ENCODE measurements around the gene CAV1. TPM values are rescaled to one million over a fixed set of nuclear protein-coding genes. Genes with fewer than 3 reads are reported as not detected.
"Not testable (repeated sequence)": the region's sequence is repeated elsewhere in the genome, so short reads cannot be mapped to it uniquely, and the experiment has no call there.

CAV1 gene
- total RNA-seq, 1 experiment from 2014 or later, result 23.7 TPM

DNA sequence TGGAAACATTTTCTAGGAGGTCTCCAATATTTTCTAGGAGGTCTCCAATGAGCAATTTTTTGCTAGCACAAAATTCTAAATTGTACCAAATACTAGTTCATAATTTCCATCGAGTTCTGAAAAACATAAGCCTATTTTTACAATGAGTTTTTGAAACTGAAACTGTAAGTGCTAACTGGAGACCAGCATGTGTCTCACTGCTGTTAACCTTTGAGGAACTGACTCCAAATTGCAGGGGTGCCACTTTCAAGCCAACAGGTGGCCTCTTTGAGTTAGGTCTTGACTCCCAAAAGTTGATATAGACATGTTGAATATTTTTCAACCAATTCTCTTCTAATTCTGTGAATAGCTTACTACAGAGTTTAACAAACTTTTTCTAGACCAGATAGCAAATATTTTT, 58.8 kb downstream of the CAV1 start:
- DNase-seq, result no peak
- no peaks in the 10 kb centered on the region for H3K9me3 ChIP-seq (replicated peaks)
- no peak overlapping the region for H3K4me3 ChIP-seq
- no peak overlapping the region for H3K27ac ChIP-seq
- H3K27me3 ChIP-seq, result no peaks in the 10 kb centered on the region
- H3K4me1 ChIP-seq, result peaks cover 36% of the 10 kb centered on the region
- H3K36me3 ChIP-seq, result no peaks in the 10 kb centered on the region

DNA sequence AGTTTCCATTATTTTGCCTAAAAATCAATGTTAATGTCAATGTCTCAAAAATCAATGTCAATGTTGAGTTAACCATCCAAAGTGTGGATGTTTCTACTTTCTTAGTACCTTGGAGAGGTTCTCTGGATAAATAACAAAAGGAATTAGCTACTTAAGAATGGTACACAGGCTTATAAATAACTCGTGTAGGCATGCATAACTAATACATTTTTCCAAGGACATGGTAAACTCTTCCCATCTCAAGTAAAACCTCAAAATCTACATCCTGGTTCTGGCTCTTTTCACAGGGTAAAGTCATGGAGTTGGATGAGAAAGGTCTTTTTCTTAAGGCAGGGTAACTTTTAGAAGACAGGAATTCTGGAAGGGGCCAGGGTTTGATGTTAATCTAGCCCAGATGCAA, 59.9 kb downstream of the CAV1 start:
- Histone ChIP-seq H3K27ac (no peak overlapping the region), H3K4me1 (peaks cover 39% of the 10 kb centered on the region), H3K4me3 (no peak overlapping the region), H3K27me3 (no peaks in the 10 kb centered on the region), H3K36me3 (no peaks in the 10 kb centered on the region), H3K9me3 (replicated peaks) (no peaks in the 10 kb centered on the region)
- no peak for DNase-seq

DNA sequence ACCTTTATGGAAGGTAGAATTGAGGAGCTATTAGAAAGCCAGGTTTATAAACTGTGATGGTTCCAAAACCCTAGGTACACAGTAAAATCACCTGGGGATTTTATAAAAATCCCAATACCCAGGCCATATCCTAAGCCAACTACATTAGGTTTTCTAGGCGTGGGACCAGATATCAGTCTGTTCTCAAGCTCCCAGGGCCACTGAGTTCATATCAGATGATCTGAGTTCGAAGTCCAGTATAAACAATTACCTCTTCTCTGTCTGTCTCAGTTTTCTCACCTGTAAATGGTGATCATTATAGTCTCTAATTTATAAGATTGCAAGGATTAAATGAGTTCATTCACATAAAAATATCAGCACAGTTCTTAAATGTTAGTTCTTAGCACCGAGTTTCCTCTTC, 60.6 kb downstream of the CAV1 start:
- no peak for DNase-seq
- H3K9me3 ChIP-seq (replicated peaks), result no peaks in the 10 kb centered on the region
- no peaks in the 10 kb centered on the region for H3K27me3 ChIP-seq
- H3K27ac ChIP-seq, result no peak overlapping the region
- H3K4me3 ChIP-seq, result no peak overlapping the region
- no peaks in the 10 kb centered on the region for H3K36me3 ChIP-seq
- H3K4me1 ChIP-seq, result peaks cover 39% of the 10 kb centered on the region

DNA sequence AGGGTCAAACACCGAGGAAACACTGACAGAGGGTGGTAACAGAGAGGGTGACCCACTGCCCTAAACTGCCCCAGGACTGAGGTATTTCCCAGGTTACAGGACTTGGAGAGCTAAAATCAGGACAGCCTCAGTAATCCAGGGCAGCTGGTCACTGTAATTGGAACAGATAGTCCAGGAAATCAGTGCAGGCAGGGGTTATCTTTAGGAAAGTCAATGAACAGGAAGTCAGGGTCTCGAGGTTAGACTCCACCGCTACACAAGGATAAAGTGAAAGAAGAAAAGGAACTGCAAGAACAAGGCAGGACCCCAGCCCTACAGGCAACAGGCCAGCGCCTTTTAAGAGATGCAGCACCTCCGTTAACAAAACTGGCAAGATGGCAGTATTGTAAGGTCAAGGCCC, 61.1 kb downstream of the CAV1 start:
- Histone ChIP-seq H3K4me1 (peaks cover 39% of the 10 kb centered on the region), H3K36me3 (no peaks in the 10 kb centered on the region), H3K27me3 (no peaks in the 10 kb centered on the region), H3K27ac (no peak overlapping the region), H3K4me3 (no peak overlapping the region), H3K9me3 (replicated peaks) (no peaks in the 10 kb centered on the region)
- no peak for DNase-seq

DNA sequence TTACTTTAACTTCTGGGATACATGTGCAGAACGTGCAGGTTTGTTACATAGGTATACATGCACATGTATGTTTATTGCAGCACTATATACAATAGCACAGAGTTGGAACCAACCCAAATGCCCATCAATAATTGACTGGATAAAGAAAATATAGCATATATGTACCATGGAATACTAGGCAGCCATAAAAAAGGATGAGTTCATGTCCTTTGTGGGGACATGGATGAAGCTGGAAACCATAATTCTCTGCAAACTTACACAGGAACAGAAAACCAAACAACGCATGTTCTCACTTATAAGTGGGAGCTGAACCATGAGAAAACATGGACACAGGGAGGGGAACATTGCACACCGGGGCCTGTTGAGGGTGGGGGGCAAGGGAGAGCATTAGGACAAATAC, 62.4 kb downstream of the CAV1 start:
- not testable (repeated sequence) for H3K27me3 ChIP-seq; H3K9me3 ChIP-seq (replicated peaks); DNase-seq; H3K36me3 ChIP-seq; H3K4me3 ChIP-seq; H3K27ac ChIP-seq
- peaks cover 34% of the 10 kb centered on the region for H3K4me1 ChIP-seq

DNA sequence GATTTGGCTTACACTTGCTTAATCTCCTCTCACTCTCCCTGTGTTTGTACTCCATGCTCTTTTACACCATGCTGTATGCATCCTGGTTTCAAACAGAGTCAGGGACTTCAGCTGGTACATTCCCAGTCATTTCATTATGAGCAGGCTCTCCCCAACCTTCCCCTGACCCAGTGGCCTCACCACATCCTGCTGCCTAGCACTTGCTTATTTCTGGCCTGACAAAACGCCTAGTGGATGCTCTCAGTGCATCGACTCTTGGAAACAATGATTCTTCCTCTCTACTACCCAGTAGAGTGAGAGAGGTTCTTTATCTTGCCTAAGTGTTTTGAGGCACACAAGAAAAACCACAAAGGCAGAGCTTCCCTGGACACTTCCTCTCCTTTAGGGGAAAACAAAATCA, 63.4 kb downstream of the CAV1 start:
- H3K9me3 ChIP-seq (replicated peaks), result no peaks in the 10 kb centered on the region
- no peaks in the 10 kb centered on the region for H3K36me3 ChIP-seq
- peaks cover 25% of the 10 kb centered on the region for H3K4me1 ChIP-seq
- no peak overlapping the region for H3K4me3 ChIP-seq
- peak overlapping the region; percentile 8; the same call in 1 of the 2 replicates for H3K27ac ChIP-seq
- no peaks in the 10 kb centered on the region for H3K27me3 ChIP-seq
- DNase-seq, result peak; percentile 62 to 73

DNA sequence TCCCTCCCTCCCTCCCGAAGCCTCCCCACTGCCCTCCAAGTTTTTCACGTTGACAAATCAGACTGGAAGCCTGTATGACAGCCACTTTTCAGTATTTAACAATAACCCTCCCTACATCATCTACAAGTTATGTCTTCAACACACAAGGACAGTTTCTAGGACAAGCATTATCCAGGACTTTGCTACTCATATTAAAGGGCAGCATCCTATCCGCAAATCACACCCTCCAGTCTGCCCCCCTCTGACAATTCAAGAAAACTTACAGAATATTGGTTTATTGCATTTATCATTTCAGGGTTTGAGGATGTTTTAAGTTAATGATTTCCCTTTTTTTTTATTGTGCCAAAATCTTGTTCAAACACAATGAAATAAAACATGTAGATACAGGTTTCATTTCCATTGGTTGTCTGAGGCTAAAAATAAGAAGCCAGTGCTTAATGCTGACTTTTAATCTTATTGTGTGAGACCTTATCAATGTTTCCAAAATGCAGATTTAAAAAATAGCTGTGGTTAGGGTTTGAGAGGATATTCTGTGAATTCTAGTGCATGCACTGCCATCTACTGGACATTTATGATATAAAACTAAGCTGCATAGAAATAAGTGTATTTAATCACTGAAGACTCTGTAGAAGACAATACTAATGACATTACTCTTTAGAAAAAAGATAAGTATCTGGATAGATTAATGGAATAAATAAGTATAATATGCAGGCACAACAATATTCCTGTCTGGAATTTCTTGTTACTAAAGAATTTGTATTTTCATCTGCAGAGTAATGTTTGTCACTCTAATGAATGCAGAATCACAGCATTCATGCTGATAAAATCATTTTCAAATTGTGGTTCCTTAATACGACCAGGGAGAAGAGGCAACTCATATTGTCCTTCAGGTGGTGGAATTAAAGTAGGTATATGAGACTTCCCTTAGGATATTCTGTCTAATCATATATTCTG, 64.1 kb downstream of the CAV1 start:
- H3K27ac ChIP-seq, result peak overlapping the region; percentile 9; the same call in 1 of the 2 replicates
- no peaks in the 10 kb centered on the region for H3K27me3 ChIP-seq
- no peaks in the 10 kb centered on the region for H3K9me3 ChIP-seq (replicated peaks)
- H3K4me3 ChIP-seq, result no peak overlapping the region
- H3K36me3 ChIP-seq, result no peaks in the 10 kb centered on the region
- DNase-seq, result peak in 1 of 2 experiments; percentile 88
- peaks cover 25% of the 10 kb centered on the region for H3K4me1 ChIP-seq

DNA sequence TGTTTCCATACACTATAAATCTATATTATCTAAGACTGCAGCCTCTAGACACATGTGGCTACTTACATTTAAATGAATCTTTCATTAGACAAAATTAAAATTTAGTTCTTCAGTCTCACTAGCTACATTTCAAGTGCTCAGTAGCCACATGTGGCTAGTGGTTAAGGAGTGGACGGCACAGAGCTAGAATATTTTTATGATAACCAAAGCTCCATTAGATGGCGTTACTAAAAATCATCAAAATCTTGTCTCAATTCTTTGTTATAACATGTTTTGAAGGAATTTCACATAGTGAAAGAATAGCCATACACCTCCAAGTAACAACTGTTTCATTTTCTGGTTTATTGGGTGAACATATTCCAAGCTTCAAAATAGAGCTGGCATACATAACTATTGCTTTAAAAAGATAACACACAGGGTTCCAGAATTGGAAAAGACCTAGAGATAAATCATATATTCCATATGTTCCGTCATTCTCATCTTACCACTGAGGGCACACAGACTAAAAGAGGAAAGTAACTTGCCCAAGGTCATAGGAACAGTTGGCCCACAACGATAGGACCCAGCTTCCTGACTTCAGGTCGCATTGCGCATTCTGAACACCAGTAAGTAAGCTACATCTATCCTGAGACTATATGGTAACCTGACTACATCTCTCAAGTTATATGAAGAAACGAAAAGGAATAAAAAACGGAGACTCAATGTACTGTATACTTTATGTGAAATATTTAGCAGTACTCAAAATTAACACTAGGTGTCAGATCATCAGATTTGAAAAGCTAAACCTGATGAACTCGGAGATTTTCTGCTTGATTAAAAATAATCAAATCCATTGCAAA, 66.6 kb downstream of the CAV1 start:
- Histone ChIP-seq H3K36me3 (no peaks in the 10 kb centered on the region), H3K27me3 (no peaks in the 10 kb centered on the region), H3K27ac (0 out of 2 replicates have a peak overlapping the region, but pooled peaks have one; percentile 14), H3K4me3 (peak overlapping the region; percentile 45), H3K4me1 (peaks cover 22% of the 10 kb centered on the region), H3K9me3 (replicated peaks) (no peaks in the 10 kb centered on the region)
- DNase-seq, result peak in 1 of 2 experiments; percentile 65

DNA sequence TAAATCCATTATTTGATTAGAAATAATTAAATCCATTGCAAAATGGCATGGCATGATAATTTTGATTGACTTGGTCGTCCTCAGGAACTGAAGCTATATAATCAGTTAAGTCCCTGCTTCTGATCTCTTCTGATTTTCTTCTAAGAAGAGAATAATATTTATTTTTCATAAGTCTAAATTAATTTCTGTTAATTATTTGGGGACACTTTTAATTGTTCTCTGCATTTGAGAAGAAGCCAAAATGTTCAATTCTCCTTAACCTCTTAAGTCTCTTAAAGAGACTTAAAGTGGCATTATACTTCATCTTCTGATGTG, 67.2 kb downstream of the CAV1 start:
- H3K36me3 ChIP-seq, result no peaks in the 10 kb centered on the region
- H3K4me3 ChIP-seq, result peak overlapping the region; percentile 45
- no peaks in the 10 kb centered on the region for H3K9me3 ChIP-seq (replicated peaks)
- peaks cover 22% of the 10 kb centered on the region for H3K4me1 ChIP-seq
- DNase-seq, result no peak
- peak overlapping the region; percentile 28; the same call in 1 of the 2 replicates for H3K27ac ChIP-seq
- H3K27me3 ChIP-seq, result no peaks in the 10 kb centered on the region

DNA sequence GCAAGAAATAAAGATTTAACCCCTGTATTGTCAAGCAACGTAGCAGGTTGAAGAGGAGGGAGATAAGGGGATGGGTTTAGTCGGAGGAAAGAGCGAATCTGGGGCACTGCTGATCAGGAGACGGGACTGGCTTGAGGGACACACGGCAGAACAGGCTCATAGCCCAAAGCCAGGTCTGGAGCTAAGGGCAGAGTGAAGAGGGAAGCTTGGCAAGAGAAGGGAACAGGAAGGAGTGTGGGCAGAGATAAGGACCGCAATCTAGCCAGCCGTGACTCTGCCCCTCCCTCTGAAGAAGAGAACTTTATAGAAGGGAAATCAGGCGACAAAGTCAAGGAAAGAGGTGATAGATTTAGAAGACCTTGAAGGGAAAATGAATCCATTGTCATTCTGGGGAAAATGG, 67.6 kb downstream of the CAV1 start:
- Histone ChIP-seq H3K27me3 (no peaks in the 10 kb centered on the region), H3K27ac (peak overlapping the region; percentile 28), H3K9me3 (replicated peaks) (no peaks in the 10 kb centered on the region), H3K36me3 (no peaks in the 10 kb centered on the region), H3K4me3 (peak overlapping the region; percentile 45), H3K4me1 (peaks cover 22% of the 10 kb centered on the region)
- peak; percentile 73 to 86 for DNase-seq

DNA sequence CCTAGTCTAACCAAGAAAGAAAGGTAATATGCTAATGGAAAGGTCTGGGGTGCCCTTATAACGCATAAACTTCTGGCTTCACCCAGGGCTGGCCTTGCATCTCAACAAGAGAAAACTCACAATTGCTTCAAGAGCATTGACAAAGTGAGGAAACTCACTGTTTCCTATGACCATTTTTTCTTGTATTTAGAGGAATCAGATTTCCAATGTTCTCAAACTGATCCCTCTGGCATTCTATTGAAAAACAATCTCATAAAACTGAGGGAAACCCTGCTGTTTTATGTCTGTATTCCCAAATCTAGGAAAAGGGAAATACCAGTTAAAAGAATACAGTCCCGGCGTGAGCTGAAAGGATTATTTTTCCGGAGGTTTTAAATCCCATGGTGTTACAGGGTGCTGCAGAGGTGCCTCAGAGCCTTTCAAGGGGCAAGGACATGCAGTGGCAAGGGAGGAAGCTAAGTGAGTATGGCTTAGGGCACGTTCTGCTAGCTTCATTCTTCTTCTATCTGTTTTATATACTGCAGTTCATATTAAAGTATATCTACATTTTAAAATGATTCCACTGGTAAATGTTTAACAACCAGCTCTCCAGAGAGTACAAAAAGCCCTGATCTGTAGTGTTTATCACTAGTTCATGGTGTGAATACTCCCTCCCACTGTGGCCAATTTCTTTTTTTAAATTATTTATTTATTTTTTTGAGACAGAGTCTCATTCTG, 68.7 kb downstream of the CAV1 start:
- peak in 1 of 2 experiments; percentile 55 for DNase-seq
- no peaks in the 10 kb centered on the region for H3K27me3 ChIP-seq
- no peaks in the 10 kb centered on the region for H3K36me3 ChIP-seq
- peak overlapping the region; percentile 28 for H3K27ac ChIP-seq
- H3K9me3 ChIP-seq (replicated peaks), result no peaks in the 10 kb centered on the region
- H3K4me1 ChIP-seq, result peaks cover 16% of the 10 kb centered on the region
- H3K4me3 ChIP-seq, result peak overlapping the region; percentile 45

DNA sequence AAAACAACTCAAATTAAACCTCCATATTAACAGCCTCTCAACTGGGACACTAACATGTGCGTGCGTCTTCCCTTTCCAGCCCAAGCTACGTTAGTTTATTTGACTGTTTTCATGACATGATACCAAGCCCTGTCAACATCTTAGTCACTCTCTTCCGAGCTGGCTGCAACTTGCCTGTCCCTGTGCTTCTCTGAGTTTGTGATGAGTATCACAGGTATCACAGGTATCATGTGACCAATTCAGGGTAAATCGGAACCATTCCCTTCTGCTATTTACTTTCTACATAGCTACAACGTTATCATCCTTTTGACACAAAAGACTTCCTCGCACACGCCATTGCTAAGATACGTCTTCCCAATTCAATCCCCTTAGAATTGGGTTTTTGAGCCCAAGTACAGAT, 70.2 kb downstream of the CAV1 start:
- no peak for DNase-seq
- Histone ChIP-seq H3K4me1 (peaks cover 12% of the 10 kb centered on the region), H3K9me3 (replicated peaks) (no peaks in the 10 kb centered on the region), H3K27me3 (no peaks in the 10 kb centered on the region), H3K36me3 (no peaks in the 10 kb centered on the region), H3K4me3 (no peak overlapping the region), H3K27ac (no peak overlapping the region)

DNA sequence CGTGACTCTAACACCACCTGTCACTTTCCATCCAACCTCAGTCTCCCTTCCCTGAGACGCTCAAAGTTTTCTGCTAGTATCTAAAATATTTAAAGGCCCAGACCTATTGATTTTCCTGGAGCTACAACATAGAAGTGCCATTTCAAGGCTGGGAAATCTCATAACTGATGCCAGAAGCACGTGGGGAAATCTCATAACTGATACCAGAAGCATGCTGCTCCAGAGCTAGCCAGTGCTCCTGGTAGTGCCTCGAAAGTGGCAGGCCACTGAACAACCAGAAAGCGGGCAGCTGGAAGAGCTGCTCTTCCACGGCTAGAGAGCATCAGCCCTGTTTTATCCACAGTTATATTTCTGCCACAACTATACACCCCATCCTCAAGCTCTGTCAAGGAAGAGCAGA, 72.5 kb downstream of the CAV1 start:
- Histone ChIP-seq H3K27me3 (no peaks in the 10 kb centered on the region), H3K9me3 (replicated peaks) (no peaks in the 10 kb centered on the region), H3K36me3 (no peaks in the 10 kb centered on the region), H3K27ac (no peak overlapping the region), H3K4me3 (no peak overlapping the region), H3K4me1 (peaks cover 9% of the 10 kb centered on the region)
- DNase-seq, result no peak

DNA sequence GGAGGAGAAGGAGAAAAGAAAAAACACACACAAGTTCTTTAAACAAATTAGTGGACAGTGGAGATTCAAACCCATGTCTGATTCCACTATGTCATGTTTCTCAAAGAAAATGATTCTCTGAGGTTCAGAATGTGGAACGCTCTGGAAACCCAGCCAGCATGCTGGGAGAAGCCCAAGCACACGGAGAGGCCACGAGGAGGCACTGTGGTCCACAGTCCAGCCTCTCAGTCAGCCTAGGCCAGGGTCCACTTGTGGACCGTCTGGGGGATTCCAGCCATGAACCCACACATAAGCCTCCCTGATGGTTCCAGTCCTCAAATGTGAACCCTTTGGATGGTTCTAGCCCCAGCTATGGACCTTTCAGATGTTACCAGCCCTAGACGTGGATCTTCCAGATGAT, 73.4 kb downstream of the CAV1 start:
- Histone ChIP-seq H3K4me1 (peaks cover 7% of the 10 kb centered on the region), H3K9me3 (replicated peaks) (no peaks in the 10 kb centered on the region), H3K4me3 (no peak overlapping the region), H3K36me3 (no peaks in the 10 kb centered on the region), H3K27me3 (no peaks in the 10 kb centered on the region), H3K27ac (no peak overlapping the region)
- no peak for DNase-seq

DNA sequence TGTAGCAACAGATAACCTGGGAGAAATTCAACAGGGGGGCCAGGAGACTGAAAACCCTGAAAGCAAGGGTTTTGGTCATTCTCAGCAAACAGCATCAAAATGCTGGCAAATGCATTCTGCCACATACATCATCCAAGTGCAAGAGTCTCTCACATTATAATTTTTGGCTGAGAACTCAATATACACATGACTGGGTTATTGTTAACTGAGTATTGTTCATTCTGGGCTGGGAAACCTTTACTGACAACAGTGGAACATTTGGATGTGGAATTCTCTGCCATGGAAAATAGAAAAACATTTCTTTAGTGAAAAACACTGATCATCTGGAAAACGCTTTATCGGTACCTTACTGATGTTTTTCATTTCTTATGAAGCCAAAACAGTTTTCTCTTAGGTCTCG, 74.0 kb downstream of the CAV1 start:
- peaks cover 1% of the 10 kb centered on the region for H3K4me1 ChIP-seq
- H3K36me3 ChIP-seq, result no peaks in the 10 kb centered on the region
- DNase-seq, result no peak
- H3K27me3 ChIP-seq, result no peaks in the 10 kb centered on the region
- no peak overlapping the region for H3K4me3 ChIP-seq
- H3K9me3 ChIP-seq (replicated peaks), result no peaks in the 10 kb centered on the region
- H3K27ac ChIP-seq, result no peak overlapping the region

All from SJCRH30 (cell line).